Activated naive CD8-positive, alpha-beta T cell treated with anti-CD3 and anti-CD28 coated beads, Interleukin-2, amount 50 U/mL, for 24 hours (primary cell): Measurements from ENCODE around the gene KIRREL3.
A peak's percentile ranks its signal among the peaks of the same experiment; 100 is the strongest.

Source experiments
- ATAC-seq: fragments of 150-1000 bp; cut with Tn5 transposase; one replicate; pipeline ENCODE4 v1.10.0; 2021
- DNase-seq: peaks from one replicate; pipeline ENCODE4 v3.0.0; 2021
- H3K27ac Mint-ChIP-seq: one replicate; pipeline ENCODE4 v1.8.0; 2021; ENCODE audit warnings: mild to moderate bottlenecking, mixed read lengths
- H3K27me3 Mint-ChIP-seq: one replicate; pipeline ENCODE4 v1.8.0; 2021; ENCODE audit warnings: mixed read lengths
- H3K36me3 Mint-ChIP-seq: one replicate; pipeline ENCODE4 v1.8.0; 2021; ENCODE audit warnings: low read depth, mixed read lengths
- H3K4me1 Mint-ChIP-seq: one replicate; pipeline ENCODE4 v1.8.0; 2021; ENCODE audit warnings: mixed read lengths
- H3K4me3 Mint-ChIP-seq: one replicate; pipeline ENCODE4 v1.8.0; 2021; ENCODE audit warnings: mild to moderate bottlenecking, moderate library complexity, mixed read lengths
- H3K9me3 Mint-ChIP-seq: one replicate; pipeline ENCODE4 v1.8.0; 2021; ENCODE audit warnings: mixed read lengths

Gene KIRREL3

DNA sequence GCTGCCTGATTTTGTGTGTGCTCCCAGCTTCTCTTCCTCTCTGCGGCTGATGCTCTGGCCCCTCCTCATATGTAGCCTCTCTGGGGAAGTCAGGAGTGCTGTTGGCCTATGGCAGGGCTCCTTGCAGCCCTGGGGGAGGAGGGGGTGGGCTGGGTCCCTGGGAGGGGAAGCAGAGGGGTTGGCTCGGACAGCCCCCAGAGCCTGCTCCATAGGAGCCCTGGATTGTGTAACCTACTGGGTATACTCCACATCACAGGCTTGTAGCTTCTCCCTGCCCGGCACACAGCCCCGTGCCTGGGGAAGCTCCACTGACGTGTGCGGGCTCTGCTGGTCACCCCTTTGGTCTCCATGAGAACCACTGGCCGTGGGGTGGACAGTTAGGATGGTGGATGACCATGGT, 531.3 kb downstream of the KIRREL3 start:
- H3K36me3 Mint-ChIP-seq = no peaks in the 10 kb centered on the region
- no peak for DNase-seq
- no peak for ATAC-seq
- no peaks in the 10 kb centered on the region for H3K9me3 Mint-ChIP-seq
- H3K27ac Mint-ChIP-seq = no peak overlapping the region
- H3K4me1 Mint-ChIP-seq = peaks cover 20% of the 10 kb centered on the region
- no peak overlapping the region for H3K4me3 Mint-ChIP-seq
- peaks cover 3% of the 10 kb centered on the region for H3K27me3 Mint-ChIP-seq

DNA sequence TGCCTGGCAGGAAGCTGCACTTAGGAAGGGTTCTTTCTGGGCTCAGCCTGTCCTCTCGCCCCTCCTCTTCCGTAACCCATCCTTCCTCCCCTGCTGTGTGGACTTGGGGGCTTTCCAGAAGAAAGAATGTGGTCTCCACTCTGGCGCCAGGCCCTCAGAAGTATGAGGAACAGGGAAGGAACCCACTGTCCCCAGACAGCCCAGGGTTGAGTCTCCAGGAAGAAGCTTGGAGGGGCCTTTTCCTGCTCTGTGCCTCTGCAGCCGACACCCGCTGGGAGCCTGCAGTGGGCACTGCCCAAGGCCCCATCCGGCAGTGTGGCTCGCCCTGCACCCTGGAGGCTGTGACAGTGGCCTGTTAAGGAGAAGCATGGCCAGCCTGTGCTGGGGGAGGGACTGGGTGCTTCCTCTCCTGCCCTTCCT, 532.5 kb downstream of the KIRREL3 start:
- Mint-ChIP-seq H3K4me3 (no peak overlapping the region), H3K27me3 (peaks cover 3% of the 10 kb centered on the region), H3K4me1 (peaks cover 21% of the 10 kb centered on the region), H3K36me3 (no peaks in the 10 kb centered on the region), H3K9me3 (no peaks in the 10 kb centered on the region), H3K27ac (no peak overlapping the region)
- ATAC-seq (no peak), DNase-seq (no peak)

DNA sequence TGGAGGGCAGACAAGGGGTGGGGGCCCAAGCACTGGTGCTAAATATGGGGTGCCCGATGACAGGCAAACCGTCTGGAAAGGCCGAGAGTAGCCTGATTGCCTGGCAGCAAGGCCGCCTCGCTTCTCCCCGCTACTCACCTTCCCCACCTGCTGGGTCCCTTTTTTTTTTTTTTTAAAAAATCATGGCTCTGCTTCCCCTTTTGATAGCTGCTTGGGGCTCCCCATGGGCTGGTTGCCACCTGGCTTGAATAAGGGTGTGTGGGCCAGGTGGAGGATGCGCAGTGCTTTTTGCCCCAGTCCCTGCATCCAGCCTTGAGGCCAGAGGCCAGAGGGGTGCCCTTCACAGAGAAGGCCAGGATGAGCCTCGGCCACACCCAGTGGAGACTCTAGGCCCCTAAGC, 533.1 kb downstream of the KIRREL3 start:
- no peak for ATAC-seq
- no peaks in the 10 kb centered on the region for H3K36me3 Mint-ChIP-seq
- peaks cover 3% of the 10 kb centered on the region for H3K27me3 Mint-ChIP-seq
- H3K4me3 Mint-ChIP-seq = no peak overlapping the region
- H3K9me3 Mint-ChIP-seq = no peaks in the 10 kb centered on the region
- H3K4me1 Mint-ChIP-seq = peaks cover 21% of the 10 kb centered on the region
- H3K27ac Mint-ChIP-seq = no peak overlapping the region
- no peak for DNase-seq

DNA sequence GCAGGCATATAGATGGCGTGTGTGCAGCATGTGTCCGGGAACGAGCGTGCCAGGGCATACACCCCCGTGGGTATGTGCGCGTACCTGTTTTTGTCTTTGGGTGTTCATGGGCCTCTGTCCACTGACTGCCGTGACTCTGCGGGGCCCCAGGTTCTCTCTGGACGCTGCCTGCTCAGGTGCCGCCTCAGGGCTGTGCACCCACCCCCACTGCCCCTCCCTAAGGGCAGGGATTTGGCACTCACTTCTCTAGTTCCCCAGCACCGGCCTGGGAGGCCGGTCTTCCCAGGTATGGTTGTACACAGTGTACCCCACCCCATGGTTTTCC, 533.6 kb downstream of the KIRREL3 start:
- no peak for DNase-seq
- Mint-ChIP-seq H3K9me3 (no peaks in the 10 kb centered on the region), H3K27ac (no peak overlapping the region), H3K27me3 (peaks cover 3% of the 10 kb centered on the region), H3K4me1 (peaks cover 21% of the 10 kb centered on the region), H3K4me3 (no peak overlapping the region), H3K36me3 (no peaks in the 10 kb centered on the region)
- ATAC-seq = no peak

DNA sequence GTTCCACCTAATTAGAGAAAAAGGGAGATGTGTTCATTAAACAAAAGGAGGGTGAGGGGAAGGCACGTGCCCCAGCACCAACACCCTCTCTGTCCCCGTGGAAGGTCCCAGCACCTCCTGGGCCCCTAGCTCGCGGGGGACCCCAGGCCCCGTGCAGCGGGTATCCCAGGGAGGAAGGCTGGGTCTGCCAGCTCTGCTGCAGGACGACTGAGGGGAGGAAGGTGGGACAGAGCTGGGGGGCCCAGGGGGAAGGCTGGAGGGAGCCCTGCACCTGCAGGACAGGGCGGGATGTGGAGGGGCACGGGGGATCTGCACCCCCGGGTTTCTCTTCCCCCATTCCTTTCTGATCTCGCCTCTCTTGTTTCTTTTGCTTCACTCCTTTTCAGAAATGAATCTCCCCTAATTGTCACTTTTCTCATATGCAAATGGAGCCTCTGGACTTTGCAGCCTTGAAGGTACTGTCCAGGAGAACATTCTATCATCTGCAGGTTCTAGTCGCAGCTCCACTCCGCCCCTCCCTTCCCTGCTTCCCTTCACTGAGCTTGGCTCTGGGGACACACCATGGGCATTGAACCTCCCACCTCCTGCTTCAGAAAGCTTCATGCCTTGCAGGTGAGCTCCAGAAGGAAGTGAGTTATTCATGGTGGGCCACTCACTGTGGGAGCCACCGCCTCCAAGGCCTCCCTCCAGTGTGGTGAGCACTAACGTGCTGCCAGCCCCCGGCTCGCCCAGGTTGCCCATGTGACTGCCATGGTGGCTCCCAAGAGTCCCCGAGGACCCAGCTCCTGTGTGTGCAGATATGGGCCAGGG, 534.1 kb downstream of the KIRREL3 start:
- Mint-ChIP-seq H3K9me3 (no peaks in the 10 kb centered on the region), H3K27me3 (peaks cover 3% of the 10 kb centered on the region), H3K36me3 (no peaks in the 10 kb centered on the region), H3K4me3 (peak overlapping the region; percentile 57), H3K27ac (no peak overlapping the region), H3K4me1 (peaks cover 21% of the 10 kb centered on the region)
- ATAC-seq (no peak), DNase-seq (no peak)

DNA sequence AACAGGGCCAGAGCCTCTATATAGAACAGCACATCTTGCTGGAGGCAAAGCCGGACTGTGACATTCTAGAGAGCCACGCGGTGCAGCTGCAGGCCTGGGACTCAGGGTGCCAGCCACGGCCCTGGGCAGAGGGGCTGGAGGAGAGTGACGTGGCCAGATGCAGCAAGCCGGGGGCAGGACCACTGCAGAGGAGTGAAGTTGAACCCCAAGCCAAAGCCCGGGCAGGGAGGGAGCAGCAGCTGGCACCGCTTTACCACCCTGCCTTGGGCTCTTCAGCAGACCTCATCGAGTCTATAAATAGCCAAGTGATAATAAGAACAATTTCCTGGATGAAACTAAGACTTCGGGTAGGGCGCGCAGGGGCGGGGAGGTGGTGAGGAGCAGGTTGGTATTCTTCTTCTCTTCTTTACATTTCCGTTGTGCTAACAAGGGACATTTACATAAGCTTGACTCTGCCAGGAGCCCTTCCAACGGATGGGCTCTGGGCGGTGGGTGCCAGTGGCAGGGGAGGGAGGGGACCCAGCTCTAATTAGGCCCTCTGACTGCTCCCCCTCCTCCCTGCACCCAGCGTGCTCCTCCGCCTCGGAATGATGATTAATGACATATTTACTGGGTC, 534.9 kb downstream of the KIRREL3 start:
- DNase-seq = peak; percentile 26
- Mint-ChIP-seq H3K27me3 (peaks cover 3% of the 10 kb centered on the region), H3K27ac (peak overlapping the region; percentile 43), H3K4me1 (peaks cover 21% of the 10 kb centered on the region), H3K36me3 (no peaks in the 10 kb centered on the region), H3K4me3 (peak overlapping the region; percentile 57), H3K9me3 (no peaks in the 10 kb centered on the region)
- peak; percentile 50 for ATAC-seq

DNA sequence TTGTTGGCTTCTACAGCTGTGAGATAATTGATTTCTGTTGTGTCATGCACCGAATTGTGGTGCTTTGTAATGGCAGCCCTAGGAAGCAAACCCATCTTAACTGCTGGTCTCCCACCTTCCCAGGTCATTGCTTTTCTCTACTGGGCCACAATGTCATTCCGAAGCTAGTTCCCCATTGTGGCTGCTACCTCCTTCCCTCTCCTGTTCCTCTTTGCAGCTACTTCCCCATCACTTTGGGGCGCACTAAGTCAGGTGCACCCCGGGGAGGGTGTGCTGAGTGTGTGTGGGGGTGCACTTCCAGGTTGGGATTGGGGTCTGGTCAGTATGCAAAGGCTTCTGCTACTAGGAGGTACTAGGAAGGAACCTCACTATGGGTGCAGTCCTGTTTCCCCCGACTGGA, 535.8 kb downstream of the KIRREL3 start:
- Mint-ChIP-seq H3K27me3 (peaks cover 3% of the 10 kb centered on the region), H3K4me3 (no peak overlapping the region), H3K36me3 (no peaks in the 10 kb centered on the region), H3K9me3 (no peaks in the 10 kb centered on the region), H3K27ac (no peak overlapping the region), H3K4me1 (peaks cover 21% of the 10 kb centered on the region)
- DNase-seq = no peak
- ATAC-seq = no peak

DNA sequence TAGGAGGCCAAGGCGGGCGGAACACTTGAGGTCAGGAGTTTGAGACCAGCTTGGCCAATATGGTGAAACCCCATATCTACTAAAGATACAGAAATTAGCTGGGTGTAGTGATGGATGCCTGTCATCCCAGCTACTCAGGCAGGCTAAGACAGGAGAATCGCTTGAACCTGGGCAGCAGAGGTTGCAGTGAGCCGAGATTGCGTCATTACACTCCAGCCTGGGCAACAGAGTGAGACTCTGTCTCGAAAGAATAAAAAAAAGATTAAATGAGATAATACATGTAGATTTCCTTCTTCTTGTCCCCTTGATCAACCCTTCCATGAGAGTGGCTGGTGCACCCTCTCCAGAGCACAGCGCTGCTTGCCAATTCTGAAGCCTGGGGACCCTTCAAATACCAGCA, 538.1 kb downstream of the KIRREL3 start:
- H3K4me3 Mint-ChIP-seq = no peak overlapping the region
- ATAC-seq = no peak
- H3K27me3 Mint-ChIP-seq = peaks cover 3% of the 10 kb centered on the region
- no peak overlapping the region for H3K27ac Mint-ChIP-seq
- H3K4me1 Mint-ChIP-seq = peaks cover 21% of the 10 kb centered on the region
- H3K9me3 Mint-ChIP-seq = no peaks in the 10 kb centered on the region
- H3K36me3 Mint-ChIP-seq = no peaks in the 10 kb centered on the region
- no peak for DNase-seq

DNA sequence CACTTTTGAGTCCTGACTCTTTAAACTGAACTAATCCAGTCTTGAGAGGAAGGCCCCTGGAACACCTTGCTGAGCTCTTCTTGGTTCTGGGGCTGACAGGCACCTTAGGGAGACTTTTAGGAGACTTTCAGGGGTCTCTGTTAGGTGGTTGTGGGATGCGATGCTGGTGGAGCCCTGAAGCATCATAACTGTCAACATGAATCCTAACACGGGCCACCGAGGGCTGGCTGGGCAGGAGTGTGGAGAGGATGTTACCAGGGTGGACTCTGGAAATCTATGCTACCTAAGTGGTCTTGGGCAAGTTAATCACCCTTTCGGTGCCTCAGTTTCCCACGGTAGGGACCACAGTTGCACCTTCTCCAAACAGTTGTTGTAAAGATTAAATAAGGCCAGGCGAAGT, 538.6 kb downstream of the KIRREL3 start:
- ATAC-seq (no peak), DNase-seq (no peak)
- Mint-ChIP-seq H3K4me1 (peaks cover 21% of the 10 kb centered on the region), H3K27me3 (peaks cover 3% of the 10 kb centered on the region), H3K9me3 (no peaks in the 10 kb centered on the region), H3K27ac (no peak overlapping the region), H3K4me3 (no peak overlapping the region), H3K36me3 (no peaks in the 10 kb centered on the region)

DNA sequence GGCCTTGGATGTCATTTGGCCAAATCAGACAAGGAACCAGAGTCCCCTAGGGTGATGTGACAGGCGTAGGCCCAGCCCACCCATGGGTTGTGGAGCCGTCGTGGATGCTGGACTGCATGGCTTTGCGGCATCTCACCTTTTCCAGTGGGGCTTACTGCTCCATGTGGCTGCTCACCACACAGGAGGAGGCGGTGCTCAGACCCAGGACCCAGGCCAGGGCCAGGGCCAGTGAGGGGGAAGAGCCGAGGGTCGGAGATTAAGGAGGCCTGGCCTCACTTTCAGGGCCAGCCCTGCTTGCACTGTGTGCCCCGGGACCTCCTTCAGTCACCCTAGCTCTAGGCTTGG, 539.5 kb downstream of the KIRREL3 start:
- Mint-ChIP-seq H3K4me3 (no peak overlapping the region), H3K9me3 (no peaks in the 10 kb centered on the region), H3K27me3 (no peaks in the 10 kb centered on the region), H3K4me1 (peaks cover 16% of the 10 kb centered on the region), H3K27ac (no peak overlapping the region), H3K36me3 (no peaks in the 10 kb centered on the region)
- ATAC-seq = no peak
- no peak for DNase-seq

DNA sequence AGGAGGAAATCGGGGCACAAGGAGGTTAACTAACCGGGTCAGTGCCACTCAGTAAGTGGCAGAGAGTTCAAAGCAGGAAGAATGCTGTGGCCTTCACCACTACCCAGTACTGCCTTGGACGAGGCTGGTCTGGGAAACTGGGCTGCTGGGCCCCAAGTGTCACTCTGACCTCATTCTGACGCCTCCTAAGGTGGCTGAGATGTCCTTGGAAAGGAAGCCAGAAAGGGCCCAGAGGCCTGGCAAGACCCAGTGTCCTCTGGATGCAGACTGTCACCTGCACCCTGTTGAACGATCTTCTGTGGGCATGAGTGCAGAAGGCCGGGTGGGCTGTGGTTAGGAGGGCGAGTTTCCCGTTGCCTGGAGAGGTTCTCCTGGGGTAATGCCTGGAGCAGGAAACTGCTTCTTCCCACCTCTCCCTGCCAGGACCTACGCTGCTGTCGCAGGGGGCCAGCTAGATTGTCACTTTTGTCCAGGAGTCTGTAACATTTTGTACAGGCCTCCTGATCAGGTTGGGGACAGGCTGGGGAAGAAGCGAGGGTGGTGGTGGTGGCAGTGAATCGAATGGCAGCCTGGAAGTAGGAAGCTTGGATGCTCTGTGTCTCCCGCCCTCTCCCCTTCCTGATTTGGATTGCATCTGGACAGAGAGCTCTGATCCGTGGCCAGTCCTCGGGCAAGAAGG, 540.0 kb downstream of the KIRREL3 start:
- H3K36me3 Mint-ChIP-seq = no peaks in the 10 kb centered on the region
- ATAC-seq (no peak), DNase-seq (no peak)
- no peaks in the 10 kb centered on the region for H3K9me3 Mint-ChIP-seq
- H3K4me1 Mint-ChIP-seq = peaks cover 11% of the 10 kb centered on the region
- H3K27ac Mint-ChIP-seq = no peak overlapping the region
- H3K27me3 Mint-ChIP-seq = no peaks in the 10 kb centered on the region
- H3K4me3 Mint-ChIP-seq = no peak overlapping the region

DNA sequence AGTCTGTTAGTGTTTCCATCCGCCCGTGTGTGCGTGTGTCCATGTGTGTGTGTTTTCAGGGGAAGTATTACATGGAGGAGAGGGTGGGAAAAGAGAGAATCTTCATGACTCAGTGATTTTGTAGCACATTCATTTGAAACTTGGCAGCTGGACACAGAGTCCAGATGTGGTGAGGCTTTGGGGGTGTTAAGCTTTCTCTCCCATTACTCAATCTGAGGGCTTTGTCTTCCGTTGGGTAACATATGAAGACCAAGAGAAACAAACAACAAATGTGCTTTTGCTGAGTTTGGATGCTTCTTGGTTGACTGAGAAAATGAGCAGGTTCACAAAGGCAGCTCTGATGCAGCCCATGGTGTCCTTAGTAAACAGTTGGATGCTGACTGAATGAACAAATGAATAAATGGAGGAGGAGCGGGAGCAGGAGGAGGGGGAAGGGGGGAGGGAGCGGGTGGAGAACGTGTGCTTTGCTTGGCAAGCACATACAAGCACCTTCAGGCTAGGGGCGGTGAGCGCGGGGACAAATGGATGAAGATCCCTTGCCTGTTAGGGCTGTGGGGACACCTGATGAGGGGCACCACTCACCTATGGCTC, 540.8 kb downstream of the KIRREL3 start:
- no peak overlapping the region for H3K4me3 Mint-ChIP-seq
- DNase-seq (no peak), ATAC-seq (no peak)
- H3K27me3 Mint-ChIP-seq = no peaks in the 10 kb centered on the region
- peaks cover 3% of the 10 kb centered on the region for H3K4me1 Mint-ChIP-seq
- no peaks in the 10 kb centered on the region for H3K36me3 Mint-ChIP-seq
- no peak overlapping the region for H3K27ac Mint-ChIP-seq
- H3K9me3 Mint-ChIP-seq = no peaks in the 10 kb centered on the region

DNA sequence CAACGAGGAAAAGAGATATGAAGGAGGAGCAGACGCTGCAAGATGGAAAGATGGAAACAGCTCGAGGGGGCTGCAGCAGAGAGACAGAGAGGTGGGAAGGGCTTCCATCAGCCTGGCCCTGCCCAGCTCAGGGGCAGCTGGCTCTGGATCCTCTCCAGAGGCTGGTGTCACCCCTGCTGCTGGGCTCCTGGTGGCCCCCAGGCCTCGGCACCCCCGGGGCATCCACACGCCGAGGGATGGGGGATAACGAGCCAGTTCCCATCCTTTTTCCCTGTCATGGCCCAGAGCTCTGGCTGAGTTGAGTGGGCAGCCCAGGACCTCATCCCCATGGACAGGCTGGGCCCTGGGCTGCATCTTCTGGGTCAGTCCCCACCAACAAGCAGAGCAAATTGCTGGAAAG, 542.8 kb downstream of the KIRREL3 start:
- Mint-ChIP-seq H3K27ac (no peak overlapping the region), H3K4me1 (no peaks in the 10 kb centered on the region), H3K27me3 (no peaks in the 10 kb centered on the region), H3K4me3 (no peak overlapping the region), H3K9me3 (no peaks in the 10 kb centered on the region), H3K36me3 (no peaks in the 10 kb centered on the region)
- no peak for DNase-seq
- ATAC-seq = no peak

DNA sequence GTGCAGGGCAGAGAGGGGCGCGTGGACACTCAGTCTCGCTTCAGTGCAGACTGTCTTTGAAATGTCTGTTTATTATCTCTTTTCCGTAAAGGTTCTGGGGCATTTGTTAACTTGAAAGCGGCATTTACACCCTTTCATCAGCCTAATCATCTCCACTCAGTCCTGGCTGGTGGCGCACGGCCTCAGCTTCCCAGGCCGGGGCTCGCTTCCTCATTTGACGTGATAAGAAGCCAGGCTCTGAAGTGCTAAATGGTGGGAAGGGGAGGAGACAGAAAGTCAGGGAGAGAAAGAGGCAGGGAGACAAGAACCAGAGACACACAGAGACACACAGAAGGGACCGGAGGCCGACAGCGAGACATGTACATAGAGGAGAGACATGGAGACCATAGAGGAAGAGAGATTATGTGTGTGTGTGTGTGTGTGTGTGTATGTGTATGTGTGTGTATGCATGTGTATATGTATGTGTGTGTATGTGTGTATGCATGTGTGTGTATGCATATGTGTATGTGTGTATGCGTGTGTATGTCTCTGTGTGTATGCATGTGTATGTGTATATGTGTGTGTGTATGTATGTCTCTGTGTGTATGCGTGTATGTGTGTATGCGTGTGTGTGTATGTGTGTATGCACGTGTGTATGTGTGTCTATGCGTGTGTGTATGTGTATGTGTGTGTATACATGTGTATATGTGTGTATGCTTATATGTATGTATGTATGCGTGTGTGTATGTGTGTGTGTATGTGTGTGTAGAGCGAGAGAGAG, 543.6 kb downstream of the KIRREL3 start:
- Mint-ChIP-seq H3K27ac (no peak overlapping the region), H3K4me3 (no peak overlapping the region), H3K4me1 (no peaks in the 10 kb centered on the region), H3K27me3 (no peaks in the 10 kb centered on the region), H3K9me3 (no peaks in the 10 kb centered on the region), H3K36me3 (no peaks in the 10 kb centered on the region)
- DNase-seq = no peak
- no peak for ATAC-seq
